Ovary (tissue), 3 donors: ENCODE data around the gene SGK1.

Source experiments
- CTCF ChIP-seq, 3 donors: fragments of 450-650 bp in 2 of 3; fragments of 200-600 bp in 1 of 3; IDR thresholded peaks; one replicate each; pipeline versions ENCODE4 v1.5.1 to v1.8.0; 2016 to 2022; ENCODE audit warnings: antibody characterized with exemption in 3 of 3, mild to moderate bottlenecking in 1 of 3
- EP300 ChIP-seq: sonication (generic); formaldehyde crosslinking; IDR thresholded peaks from one replicate; pipeline ENCODE4 v1.6.1; 2017; ENCODE audit warnings: antibody characterized with exemption
- POLR2A ChIP-seq: fragments of 450-650 bp; IDR thresholded peaks from one replicate; pipeline ENCODE4 v1.6.1; 2017; ENCODE audit warnings: antibody characterized with exemption, mild to moderate bottlenecking, moderate library complexity
- donor health status: DM: no; HTN: no; CAD: no.

- TF ChIP-seq CTCF (IDR thresholded peaks at IDR 0.05) (no peak), POLR2A (no peak), EP300 (no peak)
Observed at GRCh38 chr6:134122775-134123174, 195.1 kb downstream of the SGK1 start.
